GM21381 (cell line): Measurements from ENCODE around the gene RRAGC.

Experiments used
- ATAC-seq: cut with Tn5 transposase; IDR thresholded peaks from one replicate; pipeline ENCODE4 v1.9.1; 2021; ENCODE audit warnings: mild to moderate bottlenecking, moderate library complexity; ENCODE audit not compliant: unreplicated experiment

RRAGC gene

DNA sequence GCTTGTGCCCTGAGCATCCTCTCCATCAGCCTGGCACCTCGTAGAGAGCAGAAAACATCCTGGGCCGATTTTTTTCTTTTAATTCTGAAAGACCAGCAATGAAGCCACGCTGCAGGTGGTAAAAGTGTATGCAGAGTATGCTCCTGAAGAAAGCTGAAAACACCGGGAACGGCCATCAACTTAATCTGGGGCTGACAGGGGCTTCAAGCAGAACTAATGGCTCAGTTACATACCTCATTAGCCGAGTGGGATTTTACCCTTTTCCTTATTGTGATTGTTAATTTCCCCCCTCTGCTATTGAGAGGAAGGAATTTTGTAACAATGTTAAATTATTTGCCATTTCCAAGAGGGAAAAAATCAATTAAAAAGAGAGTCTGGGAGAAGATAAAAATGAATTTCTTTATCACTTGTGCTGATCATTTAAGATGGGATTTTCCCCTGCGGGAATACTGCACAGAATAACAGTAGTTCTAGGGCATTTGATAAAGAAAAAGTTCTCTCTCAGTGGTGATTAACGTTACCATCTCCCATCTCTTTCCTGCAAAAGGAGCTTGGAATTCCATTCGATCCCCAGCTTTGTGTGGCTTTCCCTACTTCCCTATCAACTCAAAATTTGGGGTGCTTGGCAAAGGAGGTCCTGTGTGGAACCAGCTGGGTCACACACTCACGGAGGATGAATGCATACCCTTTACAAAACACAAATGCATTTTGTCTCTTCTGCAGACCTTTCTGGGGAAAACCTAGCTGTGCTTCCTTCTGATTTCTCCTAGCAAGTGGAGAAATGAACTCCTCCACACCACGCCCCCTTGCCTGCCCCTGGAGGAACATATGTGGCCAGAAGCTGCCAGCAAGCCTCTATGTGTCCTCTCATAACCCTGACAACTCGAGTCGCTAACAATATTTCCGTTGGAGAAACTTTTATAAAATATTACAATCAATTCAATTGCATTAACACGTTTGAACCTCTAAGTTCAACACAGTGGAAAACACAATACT is 70.9 kb downstream of the RRAGC start:
- no peak for ATAC-seq
